DOHH2 (cell line): ENCODE data around the gene MPPED2.

Experiments used
- H3F3A ChIP-seq: fragments of 200-600 bp; sonication (generic), shearing (Covaris generic); 2 replicates; pipeline ENCODE4 v1.6.0; 2016; ENCODE audit warnings: antibody characterized with exemption, mild to moderate bottlenecking; ENCODE audit not compliant: control insufficient read depth, insufficient read depth
- H3K27ac ChIP-seq: fragments of 200-600 bp; sonication (generic); 2 replicates; pipeline ENCODE4 v1.5.1; 2014; ENCODE audit warnings: low read depth, mild to moderate bottlenecking, low read length, moderate library complexity
- H3K27me3 ChIP-seq: fragments of 200-600 bp; sonication (generic); 2 replicates; pipeline ENCODE4 v1.6.1; 2014; ENCODE audit warnings: mild to moderate bottlenecking, low read length, mixed read lengths; ENCODE audit not compliant: control insufficient read depth
- H3K36me3 ChIP-seq: fragments of 200-600 bp; sonication (generic); 2 replicates; pipeline ENCODE4 v1.6.1; 2014; ENCODE audit warnings: mild to moderate bottlenecking, low read length, moderate library complexity, mixed read lengths; ENCODE audit not compliant: control insufficient read depth
- H3K4me1 ChIP-seq: fragments of 200-600 bp; sonication (generic); 2 replicates; pipeline ENCODE4 v1.6.1; 2014; ENCODE audit warnings: mild to moderate bottlenecking, low read length, mixed read lengths; ENCODE audit not compliant: control insufficient read depth
- H3K4me2 ChIP-seq: fragments of 200-600 bp; sonication (generic); 2 replicates; pipeline ENCODE4 v1.6.0; 2014; ENCODE audit warnings: mild to moderate bottlenecking, low read length, moderate library complexity
- H3K4me3 ChIP-seq: fragments of 200-600 bp; sonication (generic); 2 replicates; pipeline ENCODE4 v1.5.1; 2014; ENCODE audit warnings: mild to moderate bottlenecking, low read length, mixed read lengths
- H3K79me2 ChIP-seq: fragments of 200-600 bp; sonication (generic); 2 replicates; pipeline ENCODE4 v1.6.1; 2014; ENCODE audit warnings: mild to moderate bottlenecking, low read length, mixed read lengths; ENCODE audit not compliant: control insufficient read depth
- H3K9me2 ChIP-seq: fragments of 200-600 bp; sonication (generic); replicated peaks from 2 replicates; pipeline ENCODE4 v1.6.1; 2014; ENCODE audit warnings: mild to moderate bottlenecking, low read length, mixed read lengths; ENCODE audit not compliant: control insufficient read depth
- H3K9me3 ChIP-seq: fragments of 200-600 bp; sonication (generic); 2 replicates; pipeline ENCODE4 v1.6.1; 2014; ENCODE audit warnings: antibody characterized with exemption, low read length, mixed read lengths; ENCODE audit not compliant: control insufficient read depth, insufficient read depth
- H4K20me1 ChIP-seq: fragments of 200-600 bp; sonication (generic); 2 replicates; pipeline ENCODE4 v1.6.0; 2014; ENCODE audit warnings: low read depth, mild to moderate bottlenecking, antibody characterized with exemption, low read length, moderate library complexity; ENCODE audit not compliant: control insufficient read depth, insufficient read depth
- CTCF ChIP-seq: fragments of 200-600 bp; sonication (generic); IDR thresholded peaks from one replicate; pipeline ENCODE4 v1.5.1; 2014; ENCODE audit warnings: antibody characterized with exemption, mild to moderate bottlenecking, low read depth, low read length; ENCODE audit not compliant: poor library complexity, severe bottlenecking
- EZH2phosphoT487 ChIP-seq: fragments of 200-600 bp; sonication (generic); IDR thresholded peaks from 2 replicates; pipeline ENCODE4 v1.6.1; 2017; ENCODE audit warnings: borderline replicate concordance, mild to moderate bottlenecking, antibody characterized with exemption, low read length, moderate library complexity, mixed read lengths

Gene MPPED2

GRCh38 chr11:30481330-30481729 is 104.8 kb downstream of the MPPED2 start:
- TF ChIP-seq CTCF (no peak), EZH2phosphoT487 (no peak)
- Histone ChIP-seq H3K36me3 (no peaks in the 10 kb centered on the region), H3K4me1 (no peaks in the 10 kb centered on the region), H3K4me3 (no peak overlapping the region), H4K20me1 (no peaks in the 10 kb centered on the region), H3K9me3 (no peaks in the 10 kb centered on the region), H3K27me3 (peaks cover 4% of the 10 kb centered on the region; the same call in 1 of the 2 replicates), H3K27ac (no peak overlapping the region), H3K4me2 (no peak overlapping the region), H3F3A (no peaks in the 10 kb centered on the region), H3K79me2 (no peaks in the 10 kb centered on the region), H3K9me2 (no peaks in the 10 kb centered on the region)

GRCh38 chr11:30479899-30480298 is 106.3 kb downstream of the MPPED2 start:
- H3F3A ChIP-seq: no peaks in the 10 kb centered on the region
- peaks cover 4% of the 10 kb centered on the region; the same call in 1 of the 2 replicates for H3K27me3 ChIP-seq
- H3K4me1 ChIP-seq: no peaks in the 10 kb centered on the region
- no peaks in the 10 kb centered on the region for H4K20me1 ChIP-seq
- H3K9me2 ChIP-seq: no peaks in the 10 kb centered on the region
- no peaks in the 10 kb centered on the region for H3K79me2 ChIP-seq
- no peak overlapping the region for H3K4me3 ChIP-seq
- H3K36me3 ChIP-seq: no peaks in the 10 kb centered on the region
- H3K9me3 ChIP-seq: no peaks in the 10 kb centered on the region
- H3K4me2 ChIP-seq: no peak overlapping the region
- no peak for TF ChIP-seq CTCF
- TF ChIP-seq EZH2phosphoT487: no peak
- H3K27ac ChIP-seq: no peak overlapping the region

GRCh38 chr11:30478923-30479322 is 107.2 kb downstream of the MPPED2 start:
- no peaks in the 10 kb centered on the region for H3K9me3 ChIP-seq
- H4K20me1 ChIP-seq: no peaks in the 10 kb centered on the region
- no peak overlapping the region for H3K4me3 ChIP-seq
- H3K36me3 ChIP-seq: no peaks in the 10 kb centered on the region
- no peaks in the 10 kb centered on the region for H3F3A ChIP-seq
- no peaks in the 10 kb centered on the region for H3K9me2 ChIP-seq
- no peak for TF ChIP-seq EZH2phosphoT487
- TF ChIP-seq CTCF: no peak
- no peaks in the 10 kb centered on the region for H3K4me1 ChIP-seq
- no peak overlapping the region for H3K27ac ChIP-seq
- peaks cover 4% of the 10 kb centered on the region; the same call in 1 of the 2 replicates for H3K27me3 ChIP-seq
- no peak overlapping the region for H3K4me2 ChIP-seq
- H3K79me2 ChIP-seq: no peaks in the 10 kb centered on the region
